K562 (cell line): ENCODE results near the gene SAP30BP. TPM values are rescaled to one million over a fixed set of nuclear protein-coding genes. Genes with fewer than 3 reads are reported as not detected.

Experiments
- BACH1 ChIP-seq: fragments of 200-800 bp; sonication (Bioruptor generic); IDR thresholded peaks from 2 replicates; pipeline ENCODE4 v1.6.1; 2016; ENCODE audit warnings: missing genetic modification characterization, missing compliant biosample characterization
- CHD2 ChIP-seq: IDR thresholded peaks from 2 replicates; pipeline ENCODE4 v1.6.1; 2011; ENCODE audit warnings: low read depth, low read length
- CREM ChIP-seq: IDR thresholded peaks from 2 replicates; pipeline ENCODE4 v1.6.1; 2014; ENCODE audit warnings: antibody characterized with exemption, low read depth
- ETS2 ChIP-seq: IDR thresholded peaks from 2 replicates; pipeline ENCODE4 v1.6.1; 2016; ENCODE audit warnings: borderline replicate concordance, missing genetic modification characterization, mild to moderate bottlenecking, moderate library complexity, missing compliant biosample characterization; ENCODE audit not compliant: poor library complexity, severe bottlenecking
- KDM2B ChIP-seq: fragments of 250-450 bp; sonication (Bioruptor Pico); IDR thresholded peaks from 2 replicates; pipeline ENCODE4 v1.8.0; 2021; ENCODE audit warnings: mild to moderate bottlenecking, moderate library complexity
- KHSRP ChIP-seq: fragments of 450-650 bp; IDR thresholded peaks from 2 replicates; pipeline ENCODE4 v1.6.1; 2017
- MTF1 ChIP-seq: fragments of 250-450 bp; sonication (Bioruptor Pico); IDR thresholded peaks from 2 replicates; pipeline ENCODE4 v1.9.0; 2021; ENCODE audit warnings: moderate library complexity, mild to moderate bottlenecking, inconsistent platforms, borderline replicate concordance
- POLR2B ChIP-seq: fragments of 450-650 bp; IDR thresholded peaks from 2 replicates; pipeline ENCODE4 v1.6.1; 2018; ENCODE audit warnings: low read depth; ENCODE audit not compliant: partially characterized antibody
- PPARD ChIP-seq: fragments of 250-450 bp; sonication (Bioruptor Pico); IDR thresholded peaks from 2 replicates; pipeline ENCODE4 v1.8.0; 2022; ENCODE audit warnings: inconsistent platforms, mild to moderate bottlenecking, moderate library complexity
- SMARCB1 ChIP-seq: IDR thresholded peaks from 2 replicates; pipeline ENCODE4 v1.6.1; 2011; ENCODE audit warnings: improper control_type of control experiment, low read depth; ENCODE audit not compliant: insufficient read length
- TAF15 ChIP-seq: fragments of 200-400 bp; formaldehyde crosslinking; IDR thresholded peaks from 2 replicates; pipeline ENCODE4 v1.6.1; 2017; ENCODE audit warnings: mild to moderate bottlenecking, low read depth, low read length, moderate library complexity
- ZNF133 ChIP-seq: fragments of 250-450 bp; sonication (Bioruptor Pico); IDR thresholded peaks from 2 replicates; pipeline ENCODE4 v1.4.0; 2020; ENCODE audit warnings: mild to moderate bottlenecking
- ZNF408 ChIP-seq: fragments of 250-450 bp; sonication (Bioruptor Pico); IDR thresholded peaks from 2 replicates; pipeline ENCODE4 v1.4.0; 2020; ENCODE audit warnings: low read depth, mild to moderate bottlenecking, moderate library complexity
- polyA plus RNA-seq, 8 experiments: library from polyadenylated mRNA; depleted of rRNA in 4 of 8; stranded (reverse) in 5 of 8; unstranded in 3 of 8; fragments of >200 nt; fragmentation: Nextera tagmentation in 2 of 8; fragmentation: Illumina TruSeq in 1 of 8; extraction: Ambion mirVana in 2 of 8; extraction: Trizol in 1 of 8; gene quantifications; 2 replicates each; pipeline versions ENCODE4 v1.2.1 to v1.2.3, GENCODE V29; 2011 to 2014; ENCODE audit warnings: inconsistent platforms in 1 of 8, missing spikeins in 1 of 8
- total RNA-seq, 7 experiments: library from RNA; depleted of rRNA in 6 of 7; stranded (reverse); fragments of >200 nt in 6 of 7; fragmentation: Illumina TruSeq in 2 of 7; extraction: Trizol in 2 of 7; gene quantifications; 2 replicates each; pipeline versions ENCODE4 v1.2.1 to v1.2.3, GENCODE V29; 2011 to 2021; ENCODE audit warnings: low replicate concordance in 1 of 7
- TF ChIP-seq, protein P1 (sequence below): fragments of 450-650 bp; IDR thresholded peaks from 2 replicates; pipeline ENCODE4 v1.6.1; 2016; ENCODE audit warnings: missing biosample characterization, missing genetic modification characterization
- TF ChIP-seq, protein P2 (sequence below): sonication (generic); IDR thresholded peaks from 2 replicates; pipeline ENCODE4 v1.6.1; 2016
- TF ChIP-seq, protein P3 (sequence below): sonication (generic); formaldehyde crosslinking; IDR thresholded peaks from 2 replicates; pipeline ENCODE4 v1.8.1; 2023; ENCODE audit warnings: mild to moderate bottlenecking, missing genetic modification reagents
- TF ChIP-seq, protein P4 (sequence below): fragments of 450-650 bp; formaldehyde crosslinking; IDR thresholded peaks from 2 replicates; pipeline ENCODE4 v1.4.0; 2022; ENCODE audit warnings: mild to moderate bottlenecking, moderate library complexity
- TF ChIP-seq, protein P5 (sequence below): fragments of 250-450 bp; sonication (Bioruptor Pico); IDR thresholded peaks from 2 replicates; pipeline ENCODE4 v1.5.0; 2021

Gene SAP30BP
- total and polyA plus RNA-seq, 9 of the 15 experiments (the other 6 are each of a cell fraction or from before 2014, with no cell fraction given): 45.3 to 154 (median 71.7) TPM

DNA sequence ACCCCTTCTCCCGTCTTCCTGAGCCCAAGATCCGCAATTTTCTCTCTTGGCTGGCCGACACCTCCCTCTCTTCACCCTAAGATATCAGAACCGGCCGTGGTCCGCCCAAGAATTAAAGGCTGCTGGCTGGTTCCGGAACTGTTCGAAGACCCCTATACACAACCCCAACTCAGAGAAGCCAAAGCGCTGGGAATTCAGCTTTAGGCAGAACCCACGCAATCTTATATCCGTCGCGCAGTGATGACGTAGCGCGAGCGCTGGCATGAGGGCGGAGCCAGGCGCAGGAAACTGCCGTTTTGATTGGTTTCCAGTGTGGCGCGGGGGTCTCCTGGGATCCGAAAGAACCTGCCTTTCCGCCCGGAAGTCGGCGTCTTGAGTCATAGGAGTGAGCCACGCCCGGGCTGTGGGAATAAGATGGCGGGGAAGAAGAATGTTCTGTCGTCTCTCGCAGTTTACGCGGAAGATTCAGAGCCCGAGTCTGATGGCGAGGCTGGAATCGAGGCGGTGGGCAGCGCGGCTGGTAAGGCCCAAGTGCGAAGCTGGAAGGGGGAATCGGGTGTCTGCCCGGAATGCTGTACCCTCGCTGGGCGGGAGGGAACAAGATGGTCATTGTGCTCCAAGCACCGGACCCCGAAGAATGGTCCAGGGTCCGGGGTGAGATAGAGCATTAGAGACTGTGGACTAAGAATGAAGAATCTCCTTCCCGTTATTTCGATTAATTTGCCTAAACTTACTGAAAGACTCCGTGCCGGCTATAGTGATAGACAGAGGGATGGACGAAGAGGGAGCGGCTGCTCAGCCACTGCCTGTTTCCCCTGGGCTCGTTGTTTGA is at the start of gene SAP30BP, which contains the start of gene RECQL5 (continued):
- no peak for TF ChIP-seq MTF1 (CRISPR knock-in tag)
- TF ChIP-seq KDM2B (CRISPR knock-in tag): no peak
- TF ChIP-seq ZNF408: no peak
- TF ChIP-seq, protein P1, sequence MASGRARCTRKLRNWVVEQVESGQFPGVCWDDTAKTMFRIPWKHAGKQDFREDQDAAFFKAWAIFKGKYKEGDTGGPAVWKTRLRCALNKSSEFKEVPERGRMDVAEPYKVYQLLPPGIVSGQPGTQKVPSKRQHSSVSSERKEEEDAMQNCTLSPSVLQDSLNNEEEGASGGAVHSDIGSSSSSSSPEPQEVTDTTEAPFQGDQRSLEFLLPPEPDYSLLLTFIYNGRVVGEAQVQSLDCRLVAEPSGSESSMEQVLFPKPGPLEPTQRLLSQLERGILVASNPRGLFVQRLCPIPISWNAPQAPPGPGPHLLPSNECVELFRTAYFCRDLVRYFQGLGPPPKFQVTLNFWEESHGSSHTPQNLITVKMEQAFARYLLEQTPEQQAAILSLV: no peak
- TF ChIP-seq, protein P2, sequence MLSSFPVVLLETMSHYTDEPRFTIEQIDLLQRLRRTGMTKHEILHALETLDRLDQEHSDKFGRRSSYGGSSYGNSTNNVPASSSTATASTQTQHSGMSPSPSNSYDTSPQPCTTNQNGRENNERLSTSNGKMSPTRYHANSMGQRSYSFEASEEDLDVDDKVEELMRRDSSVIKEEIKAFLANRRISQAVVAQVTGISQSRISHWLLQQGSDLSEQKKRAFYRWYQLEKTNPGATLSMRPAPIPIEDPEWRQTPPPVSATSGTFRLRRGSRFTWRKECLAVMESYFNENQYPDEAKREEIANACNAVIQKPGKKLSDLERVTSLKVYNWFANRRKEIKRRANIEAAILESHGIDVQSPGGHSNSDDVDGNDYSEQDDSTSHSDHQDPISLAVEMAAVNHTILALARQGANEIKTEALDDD: no peak
- TF ChIP-seq TAF15: no peak
- peak; percentile 84 for TF ChIP-seq POLR2B
- peak; percentile 99 for TF ChIP-seq CREM
- TF ChIP-seq, protein P3, sequence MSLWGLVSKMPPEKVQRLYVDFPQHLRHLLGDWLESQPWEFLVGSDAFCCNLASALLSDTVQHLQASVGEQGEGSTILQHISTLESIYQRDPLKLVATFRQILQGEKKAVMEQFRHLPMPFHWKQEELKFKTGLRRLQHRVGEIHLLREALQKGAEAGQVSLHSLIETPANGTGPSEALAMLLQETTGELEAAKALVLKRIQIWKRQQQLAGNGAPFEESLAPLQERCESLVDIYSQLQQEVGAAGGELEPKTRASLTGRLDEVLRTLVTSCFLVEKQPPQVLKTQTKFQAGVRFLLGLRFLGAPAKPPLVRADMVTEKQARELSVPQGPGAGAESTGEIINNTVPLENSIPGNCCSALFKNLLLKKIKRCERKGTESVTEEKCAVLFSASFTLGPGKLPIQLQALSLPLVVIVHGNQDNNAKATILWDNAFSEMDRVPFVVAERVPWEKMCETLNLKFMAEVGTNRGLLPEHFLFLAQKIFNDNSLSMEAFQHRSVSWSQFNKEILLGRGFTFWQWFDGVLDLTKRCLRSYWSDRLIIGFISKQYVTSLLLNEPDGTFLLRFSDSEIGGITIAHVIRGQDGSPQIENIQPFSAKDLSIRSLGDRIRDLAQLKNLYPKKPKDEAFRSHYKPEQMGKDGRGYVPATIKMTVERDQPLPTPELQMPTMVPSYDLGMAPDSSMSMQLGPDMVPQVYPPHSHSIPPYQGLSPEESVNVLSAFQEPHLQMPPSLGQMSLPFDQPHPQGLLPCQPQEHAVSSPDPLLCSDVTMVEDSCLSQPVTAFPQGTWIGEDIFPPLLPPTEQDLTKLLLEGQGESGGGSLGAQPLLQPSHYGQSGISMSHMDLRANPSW (CRISPR knock-in tag): no peak
- TF ChIP-seq CHD2: no peak
- TF ChIP-seq ETS2 (tag): no peak
- no peak for TF ChIP-seq PPARD (CRISPR knock-in tag)
- TF ChIP-seq, protein P4, sequence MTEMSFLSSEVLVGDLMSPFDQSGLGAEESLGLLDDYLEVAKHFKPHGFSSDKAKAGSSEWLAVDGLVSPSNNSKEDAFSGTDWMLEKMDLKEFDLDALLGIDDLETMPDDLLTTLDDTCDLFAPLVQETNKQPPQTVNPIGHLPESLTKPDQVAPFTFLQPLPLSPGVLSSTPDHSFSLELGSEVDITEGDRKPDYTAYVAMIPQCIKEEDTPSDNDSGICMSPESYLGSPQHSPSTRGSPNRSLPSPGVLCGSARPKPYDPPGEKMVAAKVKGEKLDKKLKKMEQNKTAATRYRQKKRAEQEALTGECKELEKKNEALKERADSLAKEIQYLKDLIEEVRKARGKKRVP (CRISPR knock-in tag): no peak
- TF ChIP-seq SMARCB1: no peak
- peak; percentile 77 for TF ChIP-seq BACH1
- peak; percentile 86 for TF ChIP-seq KHSRP
- TF ChIP-seq, protein P5, sequence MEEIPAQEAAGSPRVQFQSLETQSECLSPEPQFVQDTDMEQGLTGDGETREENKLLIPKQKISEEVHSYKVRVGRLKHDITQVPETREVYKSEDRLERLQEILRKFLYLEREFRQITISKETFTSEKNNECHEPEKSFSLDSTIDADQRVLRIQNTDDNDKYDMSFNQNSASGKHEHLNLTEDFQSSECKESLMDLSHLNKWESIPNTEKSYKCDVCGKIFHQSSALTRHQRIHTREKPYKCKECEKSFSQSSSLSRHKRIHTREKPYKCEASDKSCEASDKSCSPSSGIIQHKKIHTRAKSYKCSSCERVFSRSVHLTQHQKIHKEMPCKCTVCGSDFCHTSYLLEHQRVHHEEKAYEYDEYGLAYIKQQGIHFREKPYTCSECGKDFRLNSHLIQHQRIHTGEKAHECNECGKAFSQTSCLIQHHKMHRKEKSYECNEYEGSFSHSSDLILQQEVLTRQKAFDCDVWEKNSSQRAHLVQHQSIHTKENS: no peak
- TF ChIP-seq ZNF133: no peak
